PFSK-1 (cell line): ENCODE data around the gene ZSCAN16.

ENCODE experiments used
- FOXP2 ChIP-seq: optimal IDR thresholded peaks from 2 replicates; pipeline ENCODE3; 2011; ENCODE audit warnings: borderline replicate concordance, control low read depth, inconsistent platforms; ENCODE audit not compliant: insufficient read depth; ENCODE audit errors: extremely low read length, extremely low read depth
- POLR2AphosphoS5 ChIP-seq: IDR thresholded peaks from 2 replicates; pipeline ENCODE4 v1.6.1; 2012; ENCODE audit warnings: low read depth, mild to moderate bottlenecking, control low read depth, low read length, moderate library complexity
- REST ChIP-seq, 2 experiments: IDR thresholded peaks; 2 replicates each; pipeline versions ENCODE4 v1.6.1 to v1.8.0; 2011 to 2012; ENCODE audit warnings: low read depth in 2 of 2, low read length in 2 of 2, control low read depth in 1 of 2, inconsistent platforms in 1 of 2, mild to moderate bottlenecking in 1 of 2, moderate library complexity in 1 of 2; ENCODE audit not compliant: insufficient read depth in 1 of 2
- SIN3A ChIP-seq: IDR thresholded peaks from 2 replicates; pipeline ENCODE4 v1.6.1; 2012; ENCODE audit warnings: mild to moderate bottlenecking, low read length, moderate library complexity, borderline replicate concordance; ENCODE audit not compliant: insufficient read depth
- TAF1 ChIP-seq: IDR thresholded peaks from 2 replicates; pipeline ENCODE4 v1.6.1; 2012; ENCODE audit warnings: low read length, control low read depth, borderline replicate concordance; ENCODE audit not compliant: insufficient read depth

DNA sequence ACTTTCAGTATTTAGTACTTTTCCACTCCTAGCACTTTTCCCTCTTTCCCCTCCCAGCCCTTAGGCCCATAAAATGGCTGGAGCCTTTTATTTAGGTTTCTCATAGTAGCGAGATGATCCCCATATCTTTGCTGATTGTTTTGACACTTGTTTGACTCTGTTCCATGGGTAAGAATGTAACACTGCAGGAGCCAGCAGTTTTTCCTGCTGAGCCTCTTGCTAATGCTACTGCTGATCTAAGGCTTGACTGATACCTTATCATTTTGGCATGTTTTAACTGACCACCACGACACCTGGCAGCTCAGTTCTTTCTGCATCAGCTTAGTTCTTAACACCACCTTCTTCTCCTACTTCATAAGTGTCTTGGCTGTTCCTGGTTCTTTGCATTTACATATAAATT, 46.9 kb downstream of the ZSCAN16 start:
- TF ChIP-seq POLR2AphosphoS5 (no peak), SIN3A (no peak), REST (IDR thresholded peaks at IDR 0.05; ENCODE audit: insufficient read depth in 1 of 2, low read depth in 2 of 2, low read length in 2 of 2) (no peak), TAF1 (no peak), FOXP2 (no peak)
